Stimulated activated CD8-positive, alpha-beta memory T cell treated with anti-CD3 and anti-CD28 coated beads, Interleukin-15, amount 100 ng/mL, for 1 hour (primary cell): ENCODE results near the gene PRKCA.
"Not testable (repeated sequence)": the region's sequence is repeated elsewhere in the genome, so short reads cannot be mapped to it uniquely, and the experiment has no call there.

Experiments
- DNase-seq: peaks from one replicate; pipeline ENCODE4 v3.0.0-alpha.2; 2020; ENCODE audit warnings: low read depth

The PRKCA gene

GRCh38 chr17:66578781-66579489 lies 276.5 kb downstream of the PRKCA start:
- DNase-seq = no peak

GRCh38 chr17:66579556-66579955 lies 277.1 kb downstream of the PRKCA start:
- DNase-seq = no peak

- no peak for DNase-seq
Measured at GRCh38 chr17:66580184-66580955, 278.0 kb downstream of the PRKCA start.

- no peak for DNase-seq
Measured at GRCh38 chr17:66580956-66581391, 278.6 kb downstream of the PRKCA start.

GRCh38 chr17:66582373-66583111 lies 280.1 kb downstream of the PRKCA start:
- DNase-seq = no peak

GRCh38 chr17:66583112-66583748 lies 280.8 kb downstream of the PRKCA start:
- no peak for DNase-seq

GRCh38 chr17:66584927-66585326 lies 282.5 kb downstream of the PRKCA start:
- no peak for DNase-seq

GRCh38 chr17:66585472-66585871 lies 283.1 kb downstream of the PRKCA start:
- DNase-seq = no peak

- DNase-seq = no peak
Measured at GRCh38 chr17:66589892-66590291, 287.5 kb downstream of the PRKCA start.

GRCh38 chr17:66593116-66593515 lies 290.7 kb downstream of the PRKCA start:
- no peak for DNase-seq

- DNase-seq = no peak
Measured at GRCh38 chr17:66595893-66596292, 293.5 kb downstream of the PRKCA start.

GRCh38 chr17:66602659-66603384 lies 300.4 kb downstream of the PRKCA start:
- DNase-seq = no peak

GRCh38 chr17:66604376-66604775 lies 302.0 kb downstream of the PRKCA start:
- no peak for DNase-seq

- DNase-seq = no peak
Measured at GRCh38 chr17:66605541-66605940, 303.1 kb downstream of the PRKCA start.

- DNase-seq = no peak
Measured at GRCh38 chr17:66610361-66611133, 308.1 kb downstream of the PRKCA start.

- no peak for DNase-seq
Measured at GRCh38 chr17:66611397-66611796, 309.0 kb downstream of the PRKCA start.

- DNase-seq = no peak
Measured at GRCh38 chr17:66612993-66613392, 310.6 kb downstream of the PRKCA start.

GRCh38 chr17:66614469-66614868 lies 312.1 kb downstream of the PRKCA start:
- DNase-seq = no peak

GRCh38 chr17:66619206-66619605 lies 316.8 kb downstream of the PRKCA start:
- no peak for DNase-seq

GRCh38 chr17:66620528-66620927 lies 318.1 kb downstream of the PRKCA start:
- no peak for DNase-seq

GRCh38 chr17:66624630-66625029 lies 322.2 kb downstream of the PRKCA start:
- DNase-seq = not testable (repeated sequence)
